Left cardiac atrium (tissue), 4 donors: ENCODE measurements around the gene ATP6V0E1. TPM values are rescaled to one million over a fixed set of nuclear protein-coding genes. Genes with fewer than 3 reads are reported as not detected.
A peak's percentile ranks its signal among the peaks of the same experiment; 100 is the strongest.
"Not testable (repeated sequence)": the region's sequence is repeated elsewhere in the genome, so short reads cannot be mapped to it uniquely, and the experiment has no call there.

Experiments used
- ATAC-seq, 2 donors: fragments of 200-7000 bp; cut with Tn5 transposase; one replicate each; pipeline ENCODE4 v1.9.1; 2020; ENCODE audit warnings: mild to moderate bottlenecking in 2 of 2, moderate library complexity in 2 of 2
- DNase-seq: peaks from one replicate; pipeline ENCODE4 v3.0.0-alpha.2; 2020
- intact Hi-C, 2 donors: fragments of 100-400 bp; cut with DNase I; formaldehyde crosslinking; loops; one replicate each; pipeline versions ENCODE4 v1.14.1 to v1.15.1; 2022 to 2023
- total RNA-seq, 2 donors: library from RNA; stranded (reverse); fragmentation: NEBNext Ultra II Directional; extraction: Animal tissue kit (Norgen Biotek cat#: 25700); gene quantifications; one replicate each; pipeline ENCODE4 v1.2.1, GENCODE V29; 2021
- donor health status: DM: no; HTN: yes; CAD: no.
- donor health status: DM: no; HTN: yes; CAD: no; lungs with severe emphysema.
- donor health status: DM: yes; HTN: yes; CAD: no.
- donor health status: Dilated cardiomyopathy.

ATP6V0E1 gene
- total RNA-seq, 2 donors from 2014 or later: 204 to 208 TPM

- DNase-seq, ATAC-seq: not testable (repeated sequence)
- intact Hi-C loops: loop anchor here in 1 of 2 donors (10.0 kb wide), 1 partner anchor 128 kb away; the partner anchor contains the start of gene BNIP1
These were observed 33.5 kb downstream of the ATP6V0E1 start for GRCh38 chr5:173017087-173017486.

GRCh38 chr5:173018358-173018757, 34.8 kb downstream of the ATP6V0E1 start:
- ATAC-seq (no peak), DNase-seq (no peak)
- intact Hi-C loops: loop anchor here in 1 of 2 donors (10.0 kb wide), 1 partner anchor 126 kb away; the partner anchor contains the start of gene BNIP1

GRCh38 chr5:173020154-173020581, 36.6 kb downstream of the ATP6V0E1 start:
- intact Hi-C loops: no loop called here
- ATAC-seq (peak in 1 of 2 donors; percentile 25), DNase-seq (no peak)

GRCh38 chr5:173020643-173021042, 37.1 kb downstream of the ATP6V0E1 start:
- DNase-seq (peak; percentile 31), ATAC-seq (peak; percentile 72 to 77)
- intact Hi-C loops: no loop called here

GRCh38 chr5:173025651-173026050, 42.1 kb downstream of the ATP6V0E1 start:
- ATAC-seq (no peak), DNase-seq (no peak)
- intact Hi-C loops: no loop called here

- ATAC-seq (no peak), DNase-seq (no peak)
- intact Hi-C loops: no loop called here
These were observed 44.3 kb downstream of the ATP6V0E1 start for GRCh38 chr5:173027905-173028304.

GRCh38 chr5:173028811-173029327, 45.3 kb downstream of the ATP6V0E1 start:
- DNase-seq: no peak
- ATAC-seq: no peak
- intact Hi-C loops: no loop called here

GRCh38 chr5:173029499-173029921, 45.9 kb downstream of the ATP6V0E1 start:
- ATAC-seq (peak; percentile 56 to 59), DNase-seq (no peak)
- intact Hi-C loops: no loop called here

- DNase-seq, ATAC-seq, intact Hi-C loops: not testable (repeated sequence)
These were observed 48.5 kb downstream of the ATP6V0E1 start for GRCh38 chr5:173032096-173032495.

GRCh38 chr5:173032730-173033129, 49.2 kb downstream of the ATP6V0E1 start:
- intact Hi-C loops: no loop called here
- ATAC-seq: no peak
- no peak for DNase-seq

GRCh38 chr5:173033923-173034322, 50.4 kb downstream of the ATP6V0E1 start:
- intact Hi-C loops: no loop called here
- ATAC-seq (no peak), DNase-seq (no peak)

GRCh38 chr5:173035904-173036707, 52.5 kb downstream of the ATP6V0E1 start:
- DNase-seq (no peak), ATAC-seq (no peak)
- intact Hi-C loops: no loop called here

- intact Hi-C loops: no loop called here
- ATAC-seq: no peak
- DNase-seq: no peak
These were observed 55.6 kb downstream of the ATP6V0E1 start for GRCh38 chr5:173039188-173039587.

GRCh38 chr5:173039964-173040363, 56.4 kb downstream of the ATP6V0E1 start:
- intact Hi-C loops: no loop called here
- ATAC-seq (no peak), DNase-seq (no peak)

- intact Hi-C loops: no loop called here
- no peak for DNase-seq
- no peak for ATAC-seq
These were observed 58.6 kb downstream of the ATP6V0E1 start for GRCh38 chr5:173041881-173042762.

GRCh38 chr5:173042763-173043107, 59.2 kb downstream of the ATP6V0E1 start:
- intact Hi-C loops: no loop called here
- ATAC-seq (no peak), DNase-seq (no peak)

- ATAC-seq (no peak), DNase-seq (no peak)
- intact Hi-C loops: no loop called here
These were observed 61.9 kb downstream of the ATP6V0E1 start for GRCh38 chr5:173045474-173045873.

GRCh38 chr5:173047096-173047837, 63.7 kb downstream of the ATP6V0E1 start:
- intact Hi-C loops, ATAC-seq, DNase-seq: not testable (repeated sequence)

GRCh38 chr5:173047838-173048105, 64.2 kb downstream of the ATP6V0E1 start:
- DNase-seq: no peak
- intact Hi-C loops: no loop called here
- no peak for ATAC-seq
